Liver (tissue), 9 donors: ENCODE results near the gene RASSF3. TPM values are rescaled to one million over a fixed set of nuclear protein-coding genes. Genes with fewer than 3 reads are reported as not detected.

Source experiments
- DNase-seq: peaks from one replicate; pipeline ENCODE4 v3.0.0-alpha.2; 2017; ENCODE audit warnings: low spot score
- H3K27ac ChIP-seq, 2 donors: one replicate each; pipeline ENCODE4 v1.7.0; 2013; ENCODE audit warnings: inconsistent platforms in 2 of 2, low read length in 2 of 2, control low read depth in 1 of 2, low read depth in 1 of 2, mild to moderate bottlenecking in 1 of 2
- H3K27me3 ChIP-seq, 4 donors: one replicate each; pipeline versions ENCODE4 v1.6.1 to v1.7.0; 2013; ENCODE audit warnings: low read length in 3 of 4, inconsistent platforms in 1 of 4, mild to moderate bottlenecking in 1 of 4, moderate library complexity in 1 of 4; ENCODE audit not compliant: control insufficient read depth in 4 of 4, insufficient read depth in 4 of 4
- H3K36me3 ChIP-seq, 4 donors: one replicate each; pipeline versions ENCODE4 v1.6.1 to v1.7.0; 2013; ENCODE audit warnings: low read length in 3 of 4, mild to moderate bottlenecking in 3 of 4, low read depth in 1 of 4, moderate library complexity in 1 of 4; ENCODE audit not compliant: control insufficient read depth in 4 of 4, insufficient read depth in 3 of 4
- H3K4me1 ChIP-seq, 4 donors: one replicate each; pipeline versions ENCODE4 v1.6.1 to v1.7.0; 2013; ENCODE audit warnings: low read length in 3 of 4, mild to moderate bottlenecking in 3 of 4, moderate library complexity in 1 of 4; ENCODE audit not compliant: control insufficient read depth in 4 of 4, insufficient read depth in 4 of 4
- H3K4me3 ChIP-seq, 3 donors: one replicate each; pipeline versions ENCODE4 v1.6.1 to v1.7.0; 2013; ENCODE audit warnings: low read length in 3 of 3, control low read depth in 1 of 3, low read depth in 1 of 3, mild to moderate bottlenecking in 1 of 3
- H3K9ac ChIP-seq, 2 donors: one replicate each; pipeline ENCODE4 v1.7.0; 2013; ENCODE audit warnings: low read length in 2 of 2, mild to moderate bottlenecking in 2 of 2, moderate library complexity in 2 of 2, control low read depth in 1 of 2, low read depth in 1 of 2
- H3K9me3 ChIP-seq, 4 donors: one replicate each; pipeline versions ENCODE4 v1.6.1 to v1.7.0; 2013; ENCODE audit warnings: low read length in 3 of 4; ENCODE audit not compliant: control insufficient read depth in 4 of 4
- ATF3 ChIP-seq: IDR thresholded peaks from 2 replicates; pipeline ENCODE4 v1.6.1; 2016; ENCODE audit warnings: antibody characterized with exemption
- EGR1 ChIP-seq, 2 donors: IDR thresholded peaks; 2 replicates each; pipeline ENCODE4 v1.6.1; 2016 to 2018; ENCODE audit warnings: antibody characterized with exemption in 2 of 2, low read depth in 2 of 2
- FOXA1 ChIP-seq: IDR thresholded peaks from 2 replicates; pipeline ENCODE4 v1.6.1; 2016; ENCODE audit warnings: antibody characterized with exemption
- HNF4A ChIP-seq, 2 donors: conservative IDR thresholded peaks; 2 replicates each; pipeline ENCODE4 v1.6.1; 2016; ENCODE audit warnings: antibody characterized with exemption in 2 of 2, mild to moderate bottlenecking in 2 of 2
- JUND ChIP-seq, 2 donors: IDR thresholded peaks; 2 replicates each; pipeline ENCODE4 v1.6.1; 2016; ENCODE audit warnings: antibody characterized with exemption in 2 of 2
- NR2F2 ChIP-seq: IDR thresholded peaks from 2 replicates; pipeline ENCODE4 v1.6.1; 2016; ENCODE audit warnings: antibody characterized with exemption
- RXRA ChIP-seq, 2 donors: IDR thresholded peaks; 2 replicates each; pipeline ENCODE4 v1.6.1; 2017 to 2018; ENCODE audit warnings: antibody characterized with exemption in 2 of 2, mild to moderate bottlenecking in 1 of 2
- WGBS: extraction: QIAGEN DNeasy Blood & Tissue Kit; methylation state at CpG from one replicate; pipeline ENCODE4 v1.1.7; 2013; 5-methylcytosine and 5-hydroxymethylcytosine counted together
- polyA plus RNA-seq, 2 donors: library from polyadenylated mRNA; stranded (reverse) in 1 of 2; unstranded in 1 of 2; fragments of 200-250 nt in 1 of 2; fragments of >200 nt in 1 of 2; fragmentation: Nextera tagmentation in 1 of 2; extraction: Ambion mirVana in 1 of 2; gene quantifications; one replicate each; pipeline versions ENCODE4 v1.2.1 to v1.2.3, GENCODE V29; 2013 to 2015
- total RNA-seq, 2 donors: library from RNA; depleted of rRNA; stranded (reverse); fragments of >200 nt; gene quantifications; one replicate each; pipeline ENCODE4 v1.2.3, GENCODE V29; 2014
- TF ChIP-seq, protein P1 (sequence below): IDR thresholded peaks from 2 replicates; pipeline ENCODE4 v1.6.1; 2016; ENCODE audit warnings: antibody characterized with exemption
- TF ChIP-seq, protein P2 (sequence below): IDR thresholded peaks from 2 replicates; pipeline ENCODE4 v1.6.1; 2016; ENCODE audit warnings: antibody characterized with exemption
- TF ChIP-seq, protein P3 (sequence below): IDR thresholded peaks from 2 replicates; pipeline ENCODE4 v1.6.1; 2016; ENCODE audit warnings: antibody characterized with exemption, mild to moderate bottlenecking
- donor health status: healthy.
- donor health status: healthy.
- donor health status: healthy.
- donor health status: healthy.
- donor health status: healthy.

RASSF3 gene
- total and polyA plus RNA-seq, 4 donors: 2.2 to 9.1 (median 5.6) TPM

DNA sequence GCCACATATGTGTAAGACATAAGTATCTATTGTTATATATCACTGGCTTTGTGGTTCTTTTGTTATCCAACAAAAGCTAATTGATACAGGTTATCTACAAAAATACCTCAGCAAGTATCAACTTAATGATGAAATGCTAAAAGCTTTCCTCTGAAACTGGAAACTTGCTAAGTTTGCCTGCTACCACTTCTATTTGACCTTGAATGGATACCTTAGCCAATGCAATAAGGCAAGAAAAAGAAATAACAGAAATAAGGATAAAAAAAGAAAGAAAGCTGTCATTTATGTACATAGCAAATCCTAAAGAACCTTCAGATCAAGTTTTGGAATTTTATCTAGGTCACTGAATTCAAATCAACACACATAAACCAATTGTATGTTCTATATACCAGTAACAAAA is 35.5 kb upstream of the RASSF3 start (continued):
- TF ChIP-seq, protein P1, sequence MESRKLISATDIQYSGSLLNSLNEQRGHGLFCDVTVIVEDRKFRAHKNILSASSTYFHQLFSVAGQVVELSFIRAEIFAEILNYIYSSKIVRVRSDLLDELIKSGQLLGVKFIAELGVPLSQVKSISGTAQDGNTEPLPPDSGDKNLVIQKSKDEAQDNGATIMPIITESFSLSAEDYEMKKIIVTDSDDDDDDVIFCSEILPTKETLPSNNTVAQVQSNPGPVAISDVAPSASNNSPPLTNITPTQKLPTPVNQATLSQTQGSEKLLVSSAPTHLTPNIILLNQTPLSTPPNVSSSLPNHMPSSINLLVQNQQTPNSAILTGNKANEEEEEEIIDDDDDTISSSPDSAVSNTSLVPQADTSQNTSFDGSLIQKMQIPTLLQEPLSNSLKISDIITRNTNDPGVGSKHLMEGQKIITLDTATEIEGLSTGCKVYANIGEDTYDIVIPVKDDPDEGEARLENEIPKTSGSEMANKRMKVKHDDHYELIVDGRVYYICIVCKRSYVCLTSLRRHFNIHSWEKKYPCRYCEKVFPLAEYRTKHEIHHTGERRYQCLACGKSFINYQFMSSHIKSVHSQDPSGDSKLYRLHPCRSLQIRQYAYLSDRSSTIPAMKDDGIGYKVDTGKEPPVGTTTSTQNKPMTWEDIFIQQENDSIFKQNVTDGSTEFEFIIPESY: no peak
- TF ChIP-seq EGR1 (IDR thresholded peaks at IDR 0.05; ENCODE audit: low read depth in 2 of 2): no peak

DNA sequence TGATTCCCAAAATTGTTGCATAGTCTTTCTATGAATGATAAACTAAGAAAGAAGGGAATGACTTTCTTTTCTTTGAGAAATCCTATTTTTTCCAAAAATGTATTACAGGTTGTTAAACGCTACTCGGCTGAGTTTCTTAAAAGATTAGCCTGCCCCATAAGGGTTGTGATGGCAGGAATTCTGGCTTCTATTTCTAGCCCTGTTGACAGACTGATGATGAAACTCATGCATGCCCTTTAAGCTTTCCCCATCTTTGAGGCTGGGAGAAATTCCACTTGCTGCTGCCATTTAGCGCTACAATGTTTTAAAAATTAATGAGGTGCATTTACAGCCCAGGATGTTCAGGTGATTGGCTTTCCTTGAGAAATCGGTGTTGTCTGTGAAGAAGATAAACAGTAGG is 33.2 kb upstream of the RASSF3 start:
- Histone ChIP-seq H3K36me3 (no peaks in the 10 kb centered on the region), H3K9me3 (peaks cover 1 to 9% (median 6%) of the 10 kb centered on the region in 4 donors), H3K9ac (no peak overlapping the region), H3K4me1 (no peaks in the 10 kb centered on the region), H3K27me3 (no peaks in the 10 kb centered on the region), H3K27ac (no peak overlapping the region), H3K4me3 (no peak overlapping the region)
- TF ChIP-seq, protein P2, sequence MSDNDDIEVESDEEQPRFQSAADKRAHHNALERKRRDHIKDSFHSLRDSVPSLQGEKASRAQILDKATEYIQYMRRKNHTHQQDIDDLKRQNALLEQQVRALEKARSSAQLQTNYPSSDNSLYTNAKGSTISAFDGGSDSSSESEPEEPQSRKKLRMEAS: no peak
- DNase-seq: no peak
- WGBS: 92% methylated on average over 4 of the region's 4 CpGs

- no peak for TF ChIP-seq FOXA1
- TF ChIP-seq, protein P2: no peak
- no peak for TF ChIP-seq RXRA (IDR thresholded peaks at IDR 0.05)
- TF ChIP-seq HNF4A (conservative IDR thresholded peaks at IDR 0.05): no peak
- no peak for TF ChIP-seq JUND (IDR thresholded peaks at IDR 0.05)
- TF ChIP-seq, protein P1: no peak
- no peak for TF ChIP-seq ATF3
- TF ChIP-seq NR2F2: no peak
- TF ChIP-seq, protein P3, sequence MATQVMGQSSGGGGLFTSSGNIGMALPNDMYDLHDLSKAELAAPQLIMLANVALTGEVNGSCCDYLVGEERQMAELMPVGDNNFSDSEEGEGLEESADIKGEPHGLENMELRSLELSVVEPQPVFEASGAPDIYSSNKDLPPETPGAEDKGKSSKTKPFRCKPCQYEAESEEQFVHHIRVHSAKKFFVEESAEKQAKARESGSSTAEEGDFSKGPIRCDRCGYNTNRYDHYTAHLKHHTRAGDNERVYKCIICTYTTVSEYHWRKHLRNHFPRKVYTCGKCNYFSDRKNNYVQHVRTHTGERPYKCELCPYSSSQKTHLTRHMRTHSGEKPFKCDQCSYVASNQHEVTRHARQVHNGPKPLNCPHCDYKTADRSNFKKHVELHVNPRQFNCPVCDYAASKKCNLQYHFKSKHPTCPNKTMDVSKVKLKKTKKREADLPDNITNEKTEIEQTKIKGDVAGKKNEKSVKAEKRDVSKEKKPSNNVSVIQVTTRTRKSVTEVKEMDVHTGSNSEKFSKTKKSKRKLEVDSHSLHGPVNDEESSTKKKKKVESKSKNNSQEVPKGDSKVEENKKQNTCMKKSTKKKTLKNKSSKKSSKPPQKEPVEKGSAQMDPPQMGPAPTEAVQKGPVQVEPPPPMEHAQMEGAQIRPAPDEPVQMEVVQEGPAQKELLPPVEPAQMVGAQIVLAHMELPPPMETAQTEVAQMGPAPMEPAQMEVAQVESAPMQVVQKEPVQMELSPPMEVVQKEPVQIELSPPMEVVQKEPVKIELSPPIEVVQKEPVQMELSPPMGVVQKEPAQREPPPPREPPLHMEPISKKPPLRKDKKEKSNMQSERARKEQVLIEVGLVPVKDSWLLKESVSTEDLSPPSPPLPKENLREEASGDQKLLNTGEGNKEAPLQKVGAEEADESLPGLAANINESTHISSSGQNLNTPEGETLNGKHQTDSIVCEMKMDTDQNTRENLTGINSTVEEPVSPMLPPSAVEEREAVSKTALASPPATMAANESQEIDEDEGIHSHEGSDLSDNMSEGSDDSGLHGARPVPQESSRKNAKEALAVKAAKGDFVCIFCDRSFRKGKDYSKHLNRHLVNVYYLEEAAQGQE: no peak
- TF ChIP-seq EGR1 (IDR thresholded peaks at IDR 0.05; ENCODE audit: low read depth in 2 of 2): no peak
- Histone ChIP-seq H3K27me3 (no peaks in the 10 kb centered on the region), H3K9me3 (peaks cover 1 to 9% (median 5%) of the 10 kb centered on the region in 4 donors), H3K4me1 (no peaks in the 10 kb centered on the region), H3K4me3 (no peak overlapping the region), H3K36me3 (no peaks in the 10 kb centered on the region), H3K27ac (no peak overlapping the region), H3K9ac (no peak overlapping the region)
- DNase-seq: no peak
- 82% methylated on average over 4 of the region's 4 CpGs for WGBS
Measured at GRCh38 chr12:64578566-64578965, 31.7 kb upstream of the RASSF3 start.
